C4-2B (cell line): Measurements from ENCODE around the gene LRRC27.

ENCODE experiments used
- H3K27ac ChIP-seq: fragments of 450-650 bp; 2 replicates; pipeline ENCODE4 v1.5.1; 2017
- CTCF ChIP-seq: fragments of 450-650 bp; conservative IDR thresholded peaks from 2 replicates; pipeline ENCODE4 v1.5.1; 2017; ENCODE audit warnings: mild to moderate bottlenecking
- ZFX ChIP-seq: fragments of 450-650 bp; IDR thresholded peaks from 2 replicates; pipeline ENCODE4 v1.6.1; 2017

The LRRC27 gene

GRCh38 chr10:132370426-132371340 is 38.7 kb downstream of the LRRC27 start:
- TF ChIP-seq CTCF (no peak), ZFX (no peak)
- H3K27ac ChIP-seq: no peak overlapping the region

- no peak for TF ChIP-seq ZFX
- no peak; the same call in 1 of the 2 replicates for TF ChIP-seq CTCF
- no peak overlapping the region for H3K27ac ChIP-seq
Observed at GRCh38 chr10:132371641-132372081, 39.7 kb downstream of the LRRC27 start.

GRCh38 chr10:132372516-132373095 is 40.6 kb downstream of the LRRC27 start:
- TF ChIP-seq CTCF: no peak
- TF ChIP-seq ZFX: no peak
- no peak overlapping the region for H3K27ac ChIP-seq

GRCh38 chr10:132373241-132373955 is 41.4 kb downstream of the LRRC27 start:
- no peak for TF ChIP-seq CTCF
- no peak for TF ChIP-seq ZFX
- H3K27ac ChIP-seq: no peak overlapping the region

GRCh38 chr10:132374176-132374575 is 42.2 kb downstream of the LRRC27 start:
- TF ChIP-seq ZFX (no peak), CTCF (no peak)
- no peak overlapping the region for H3K27ac ChIP-seq

GRCh38 chr10:132374612-132375011 is 42.6 kb downstream of the LRRC27 start:
- no peak for TF ChIP-seq ZFX
- no peak for TF ChIP-seq CTCF
- no peak overlapping the region for H3K27ac ChIP-seq
